SW480 (cell line): ENCODE results near the gene PODXL.
"Not testable (repeated sequence)": the region's sequence is repeated elsewhere in the genome, so short reads cannot be mapped to it uniquely, and the experiment has no call there.

Experiments used
- DNase-seq: peaks from one replicate; pipeline ENCODE4 v3.0.0-alpha.2; 2016; ENCODE audit warnings: low spot score

PODXL gene

GRCh38 chr7:131511071-131511470, 45.4 kb downstream of the PODXL start:
- DNase-seq: no peak

DNA sequence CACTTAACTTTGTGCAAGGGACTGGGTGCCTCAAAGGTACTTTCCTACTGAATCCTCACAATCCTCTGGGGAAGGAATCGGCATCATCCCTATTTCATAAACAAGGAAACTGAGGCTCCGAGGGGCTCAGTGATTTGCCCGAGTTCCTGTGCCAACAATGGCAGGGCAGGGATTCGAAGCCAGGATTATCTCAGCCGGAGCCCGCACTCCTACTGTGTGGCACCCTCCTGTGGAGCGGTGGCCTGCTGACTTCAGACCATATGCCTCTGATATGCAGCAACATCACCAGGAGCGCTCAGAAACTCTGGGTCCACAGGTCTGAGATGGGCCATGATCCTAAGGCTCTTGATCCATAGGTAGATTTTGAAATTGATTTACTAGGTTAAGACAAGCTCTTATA, 46.6 kb downstream of the PODXL start:
- no peak for DNase-seq

DNA sequence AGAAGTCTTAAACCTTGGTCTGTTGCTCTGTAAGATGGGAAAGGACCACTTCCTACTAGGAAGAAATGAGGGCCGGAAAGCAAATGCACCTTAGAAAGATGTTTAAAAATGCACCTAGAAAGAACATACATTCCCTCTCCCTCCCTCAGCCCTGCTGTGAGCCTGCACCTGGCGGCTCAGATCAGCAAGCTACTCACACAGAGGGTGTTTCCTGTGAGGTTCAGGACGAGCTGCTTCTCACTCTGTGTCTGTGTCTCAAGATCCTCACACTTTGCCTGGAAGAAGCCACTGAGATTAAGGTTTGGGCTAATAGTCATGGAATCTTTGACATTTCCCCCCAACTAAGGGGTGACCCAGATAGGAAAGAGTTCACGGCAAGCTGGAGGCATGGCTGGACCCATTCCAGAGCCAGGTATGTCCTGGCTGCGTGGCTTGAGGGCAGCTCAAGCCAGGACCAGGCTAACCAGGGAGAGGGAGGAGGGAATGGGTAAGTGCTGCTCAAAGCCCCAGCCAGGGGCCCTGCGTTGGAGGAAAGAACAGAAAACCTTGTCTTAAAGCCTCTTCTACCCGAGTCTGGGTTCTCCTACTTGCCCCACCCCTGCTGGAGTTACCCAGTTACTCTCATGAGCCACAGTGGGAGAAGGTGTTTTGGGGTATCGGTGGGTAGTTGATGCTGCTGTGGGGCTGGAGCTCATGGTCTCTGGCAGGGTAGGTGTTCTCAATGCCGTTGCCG, 47.5 kb downstream of the PODXL start:
- DNase-seq: no peak

DNA sequence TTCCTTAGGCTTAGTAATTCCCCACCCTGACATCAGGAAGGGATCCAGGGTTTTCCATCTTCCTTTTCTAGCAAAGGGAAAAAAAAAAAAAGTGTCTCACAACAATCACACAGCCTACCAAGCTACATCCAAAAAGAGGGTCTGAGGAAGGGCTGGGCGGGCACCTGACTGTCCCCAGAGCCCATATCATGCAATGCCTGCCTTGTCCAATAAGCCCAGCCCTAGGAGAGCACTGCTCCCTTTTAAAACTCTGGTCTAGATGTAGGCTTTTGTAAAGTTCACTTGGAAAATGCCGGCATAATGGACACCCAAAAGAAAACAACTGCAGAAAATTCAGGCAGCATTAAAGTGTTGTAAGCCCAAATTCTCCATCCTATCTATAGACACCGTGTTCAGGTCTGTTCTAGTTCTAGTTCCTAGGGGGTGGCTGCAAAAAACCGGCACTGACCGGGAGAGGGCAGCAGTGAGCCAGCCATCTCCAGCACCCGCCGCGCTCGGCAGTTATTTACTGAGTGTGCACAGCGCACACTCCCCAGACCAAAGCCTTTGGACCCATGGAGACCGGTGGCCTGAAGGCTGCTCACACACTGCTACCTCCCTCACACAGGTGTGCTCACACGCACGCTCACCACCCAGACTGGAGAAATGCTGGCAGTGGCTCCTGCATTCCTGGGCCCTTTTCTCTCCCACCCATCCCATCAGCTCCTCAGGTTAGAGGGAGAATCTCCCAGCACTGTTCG, 48.7 kb downstream of the PODXL start:
- peak; percentile 64 for DNase-seq

DNA sequence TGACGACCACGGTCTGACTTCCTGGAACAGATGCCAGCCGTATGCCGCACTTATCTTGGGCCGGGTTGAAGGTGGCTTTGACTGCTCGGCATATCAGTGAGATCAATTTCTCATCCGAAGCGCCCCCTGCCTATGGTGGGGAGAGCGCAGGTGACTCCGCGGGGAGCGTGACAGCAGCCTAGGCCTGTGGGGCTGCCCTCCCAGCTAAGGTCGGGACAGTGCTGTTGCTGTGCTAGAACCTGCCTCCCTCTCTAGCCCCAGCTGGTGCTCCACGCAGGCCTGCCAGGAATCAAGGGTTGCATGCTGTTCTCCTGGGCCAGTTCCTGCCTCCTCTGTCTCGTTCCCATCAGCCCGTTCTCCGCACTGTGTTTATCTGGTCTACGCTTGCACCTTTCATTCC, 49.8 kb downstream of the PODXL start:
- DNase-seq: no peak

- no peak for DNase-seq
These were observed 50.5 kb downstream of the PODXL start for GRCh38 chr7:131505636-131506557.

GRCh38 chr7:131505037-131505620, 51.3 kb downstream of the PODXL start:
- DNase-seq: not testable (repeated sequence)

DNA sequence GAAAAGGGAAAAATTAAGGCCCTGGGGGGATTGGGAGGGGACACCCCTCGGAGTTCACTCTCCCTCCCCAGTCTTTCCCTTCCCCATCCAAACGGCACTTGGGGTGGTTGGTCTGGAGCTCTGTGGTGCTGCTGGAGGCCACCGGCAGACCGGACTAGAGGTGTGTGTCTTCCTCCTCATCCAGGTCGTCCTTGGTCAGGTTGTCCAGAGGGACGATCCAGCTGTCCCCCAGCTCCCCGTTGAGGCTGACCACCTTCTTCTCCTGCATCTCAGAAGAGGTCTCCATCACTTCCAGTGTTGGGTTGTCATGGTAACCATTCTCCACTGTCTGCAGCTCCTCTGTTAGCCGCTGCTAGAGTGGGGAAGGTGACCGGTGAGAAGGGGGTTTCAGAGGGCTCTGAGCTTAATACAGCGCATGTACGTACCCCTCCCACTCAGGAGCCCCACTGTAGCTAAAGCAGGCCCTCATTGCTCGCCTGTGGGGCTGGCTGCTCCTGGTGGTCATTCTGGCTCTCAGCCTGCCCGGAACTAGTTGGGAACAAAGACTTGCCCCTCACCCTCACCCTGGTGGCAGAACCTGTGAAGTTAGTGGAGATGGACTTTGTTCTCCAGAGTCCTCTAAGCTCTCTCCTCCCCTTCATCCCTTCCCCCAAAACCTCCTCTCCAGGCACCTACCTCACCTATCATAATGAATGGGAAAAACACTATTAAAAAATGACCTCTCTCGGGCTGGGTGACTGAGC, 52.1 kb downstream of the PODXL start:
- DNase-seq: no peak

- DNase-seq: no peak
These were observed 52.8 kb downstream of the PODXL start for GRCh38 chr7:131503639-131504038.

GRCh38 chr7:131502810-131503508, 53.5 kb downstream of the PODXL start:
- DNase-seq: no peak

- no peak for DNase-seq
These were observed 54.3 kb downstream of the PODXL start for GRCh38 chr7:131501930-131502685.

DNA sequence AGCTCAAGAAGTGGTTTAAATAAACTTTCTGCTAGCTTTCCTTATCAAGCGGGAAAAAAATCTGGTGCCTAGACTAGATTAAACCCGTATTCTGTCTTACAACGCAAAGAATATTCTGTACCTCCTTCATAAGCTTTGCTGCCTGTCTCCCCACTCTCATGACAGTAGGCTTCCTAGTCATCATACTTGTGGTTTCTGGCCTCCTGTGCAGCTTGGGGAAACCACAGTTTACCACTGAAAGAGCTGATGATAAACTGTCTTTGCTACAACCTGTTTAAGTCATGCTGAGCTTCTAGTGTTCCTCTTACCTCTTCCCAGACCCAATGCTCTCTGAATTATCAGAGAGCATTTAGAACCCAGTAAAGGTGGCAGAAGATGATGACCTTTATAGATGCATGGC, 55.0 kb downstream of the PODXL start:
- DNase-seq: no peak

DNA sequence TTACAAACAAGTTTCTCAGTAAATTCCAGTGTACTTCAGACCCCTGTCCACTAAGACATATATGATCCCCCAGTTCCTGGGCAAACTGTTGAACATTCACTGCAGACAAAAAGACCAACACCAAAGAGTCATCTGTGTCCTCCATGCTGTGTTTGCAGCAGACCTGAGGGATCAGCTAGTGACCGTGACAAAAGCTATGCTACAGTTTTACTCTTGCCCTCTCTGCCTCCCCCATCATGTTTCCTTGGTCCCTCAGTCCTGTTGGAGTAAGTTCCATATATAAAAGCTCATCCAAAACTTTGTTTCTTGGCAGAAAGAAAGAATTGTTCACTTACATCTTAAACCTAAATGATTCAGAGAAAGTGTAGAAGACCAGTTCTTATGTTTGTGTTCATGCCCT, 56.1 kb downstream of the PODXL start:
- DNase-seq: no peak

GRCh38 chr7:131499801-131500200, 56.6 kb downstream of the PODXL start:
- no peak for DNase-seq

GRCh38 chr7:131498237-131498885, 58.1 kb downstream of the PODXL start:
- DNase-seq: no peak

DNA sequence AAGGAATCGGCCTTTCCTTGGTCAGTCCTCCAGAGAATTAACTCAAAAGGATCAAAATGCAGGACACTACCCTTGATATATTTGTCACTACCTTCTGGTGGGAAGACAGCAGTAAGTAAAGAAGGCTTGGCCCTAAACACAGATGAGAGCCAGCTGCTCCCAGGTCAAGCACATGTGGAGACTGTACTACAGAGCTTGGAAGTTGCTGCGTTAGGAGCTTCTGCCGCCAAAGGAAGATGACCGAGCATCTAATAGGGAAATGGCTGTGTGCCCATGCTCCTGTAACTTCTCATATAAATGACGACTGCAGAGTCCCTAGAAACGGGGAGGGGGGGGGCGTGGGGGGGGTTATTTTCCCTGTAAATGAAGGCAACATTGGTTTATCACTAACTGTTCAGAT, 59.0 kb downstream of the PODXL start:
- no peak for DNase-seq

DNA sequence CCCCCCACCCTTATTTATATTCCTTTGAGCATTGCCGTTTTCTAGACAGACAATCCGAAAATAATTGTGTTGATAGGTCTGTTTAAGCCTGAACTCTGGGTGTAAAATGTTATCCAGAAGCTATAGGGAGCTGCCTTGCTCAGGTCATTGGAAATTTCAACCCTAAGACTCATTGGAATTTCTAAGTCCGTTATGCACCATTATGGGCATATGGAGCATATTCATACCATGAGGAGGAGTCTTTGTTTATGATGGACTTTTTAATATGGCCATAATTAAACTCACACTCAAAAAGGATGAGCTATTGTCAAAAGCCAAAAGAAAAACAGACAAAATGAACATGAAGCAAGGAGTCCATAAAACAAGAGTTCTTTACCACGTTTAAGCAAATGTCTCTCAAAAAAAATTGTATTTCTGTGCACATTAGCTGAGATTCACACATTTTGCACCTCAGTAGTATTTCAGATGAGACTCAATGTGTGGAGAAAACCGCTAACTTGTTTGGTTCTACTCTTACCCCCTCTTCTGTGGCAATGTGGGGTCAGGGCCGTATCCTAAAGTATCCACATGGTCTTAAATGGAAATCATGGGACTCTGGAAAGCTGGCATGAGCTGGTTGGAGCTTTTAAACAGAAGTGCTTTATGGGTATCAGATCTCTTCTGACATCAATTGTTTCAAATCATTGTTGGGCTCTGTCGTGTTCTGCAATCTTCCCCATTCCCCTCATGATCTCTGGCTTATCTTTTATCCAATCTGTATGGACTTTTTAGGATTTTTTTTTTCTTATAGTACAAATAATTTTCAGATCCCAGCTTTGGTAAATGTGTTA, 60.5 kb downstream of the PODXL start:
- no peak for DNase-seq

DNA sequence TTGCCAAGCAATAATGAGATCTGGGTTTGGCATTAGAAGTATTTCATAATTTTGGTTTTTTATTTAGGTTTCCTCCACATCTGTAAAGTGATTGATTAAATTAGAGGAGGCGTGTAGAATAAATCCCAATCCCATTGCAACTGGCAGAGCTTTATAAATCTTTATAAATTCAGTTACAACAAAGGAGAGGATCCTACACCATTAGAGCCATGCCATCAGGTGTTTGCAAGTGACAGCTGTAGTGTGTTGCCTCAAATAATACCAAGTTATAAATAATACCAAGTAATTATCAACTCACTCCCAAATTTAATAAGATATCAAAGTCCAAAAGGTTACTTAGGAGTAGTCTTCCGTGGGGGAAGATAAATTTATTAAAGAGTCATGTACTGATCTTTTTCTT, 62.2 kb downstream of the PODXL start:
- no peak for DNase-seq

DNA sequence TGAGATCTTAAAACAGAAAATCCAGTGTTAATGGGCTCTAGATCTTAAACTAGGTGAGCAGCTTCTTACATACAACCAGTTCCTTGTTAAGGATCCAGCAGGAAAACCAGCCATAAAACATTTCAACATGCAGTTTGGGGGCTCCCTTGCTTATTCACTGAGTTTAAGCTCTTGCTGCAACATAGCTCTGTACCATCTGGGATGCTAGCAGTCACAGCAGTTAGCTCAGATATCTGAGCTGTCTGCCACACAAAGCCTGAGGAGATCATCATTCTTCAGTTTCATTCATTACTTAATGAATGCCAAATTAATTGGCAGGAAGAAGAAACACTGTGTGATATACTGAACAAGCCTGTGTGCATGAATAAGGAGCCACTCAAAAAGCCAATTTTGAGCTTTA, 62.8 kb downstream of the PODXL start:
- DNase-seq: no peak
